Osteoblast (primary cell): Measurements from ENCODE around the gene CLDN34. TPM values are rescaled to one million over a fixed set of nuclear protein-coding genes. Genes with fewer than 3 reads are reported as not detected.

Experiments
- DNase-seq: peaks from one replicate; pipeline ENCODE4 v3.0.0; 2011; ENCODE audit warnings: low spot score, mixed read lengths; ENCODE audit not compliant: insufficient read length; ENCODE audit errors: missing footprints
- H2AFZ ChIP-seq: 2 replicates; pipeline ENCODE4 v1.6.0; 2011; ENCODE audit warnings: mild to moderate bottlenecking, low read length
- H3K27ac ChIP-seq: 2 replicates; pipeline ENCODE4 v1.5.1; 2011; ENCODE audit warnings: mild to moderate bottlenecking, low read depth, low read length, moderate library complexity
- H3K27me3 ChIP-seq: 2 replicates; pipeline ENCODE4 v1.6.0; 2012; ENCODE audit warnings: mild to moderate bottlenecking, control low read depth, inconsistent platforms, low read length, moderate library complexity; ENCODE audit not compliant: insufficient read depth
- H3K36me3 ChIP-seq: 2 replicates; pipeline ENCODE4 v1.5.1; 2011; ENCODE audit warnings: mild to moderate bottlenecking, low read length, control low read depth, moderate library complexity; ENCODE audit not compliant: insufficient read depth
- H3K4me1 ChIP-seq: 2 replicates; pipeline ENCODE4 v1.5.1; 2011; ENCODE audit warnings: mild to moderate bottlenecking, low read length, control low read depth, moderate library complexity; ENCODE audit not compliant: insufficient read depth
- H3K4me2 ChIP-seq: 2 replicates; pipeline ENCODE4 v1.6.0; 2011; ENCODE audit warnings: mild to moderate bottlenecking, low read length; ENCODE audit not compliant: insufficient read depth
- H3K4me3 ChIP-seq: fragments of 200-600 bp; sonication (generic); 3 replicates; pipeline ENCODE4 v1.5.1; 2012; ENCODE audit warnings: mild to moderate bottlenecking, low read length, inconsistent platforms; ENCODE audit not compliant: insufficient read depth
- H3K79me2 ChIP-seq: 2 replicates; pipeline ENCODE4 v1.6.0; 2012; ENCODE audit warnings: mild to moderate bottlenecking, low read length, control low read depth, inconsistent platforms; ENCODE audit not compliant: insufficient read depth
- H3K9me3 ChIP-seq: 2 replicates; pipeline ENCODE4 v1.5.1; 2011; ENCODE audit warnings: low read depth, low read length, control low read depth
- H4K20me1 ChIP-seq: 2 replicates; pipeline ENCODE4 v1.6.0; 2012; ENCODE audit warnings: mild to moderate bottlenecking, low read length, control low read depth; ENCODE audit not compliant: insufficient read depth
- CTCF ChIP-seq: IDR thresholded peaks from 2 replicates; pipeline ENCODE4 v1.5.1; 2011; ENCODE audit warnings: mild to moderate bottlenecking, low read depth, low read length, moderate library complexity; ENCODE audit errors: extremely low read depth
- total RNA-seq: library from RNA; depleted of rRNA; stranded (reverse); fragments of >200 nt; gene quantifications from 2 replicates; pipeline ENCODE4 v1.2.3, GENCODE V29; 2012

Gene CLDN34
- total RNA-seq, 1 donor = under 0.01 TPM

GRCh38 chrX:9983441-9983840, 16.3 kb downstream of the CLDN34 start:
- DNase-seq = no peak
- Histone ChIP-seq H3K4me2 (no peak overlapping the region), H3K27me3 (no peaks in the 10 kb centered on the region), H3K4me3 (no peak overlapping the region), H3K27ac (no peak overlapping the region), H4K20me1 (no peaks in the 10 kb centered on the region), H2AFZ (no peak overlapping the region), H3K4me1 (no peaks in the 10 kb centered on the region), H3K9me3 (no peaks in the 10 kb centered on the region), H3K79me2 (no peaks in the 10 kb centered on the region), H3K36me3 (no peaks in the 10 kb centered on the region)
- TF ChIP-seq CTCF = no peak

GRCh38 chrX:9983846-9984245, 16.7 kb downstream of the CLDN34 start:
- peak; percentile 47 for DNase-seq

GRCh38 chrX:9988762-9989161, 21.6 kb downstream of the CLDN34 start:
- no peak for DNase-seq
- no peaks in the 10 kb centered on the region for H3K4me1 ChIP-seq
- H3K4me2 ChIP-seq = no peak overlapping the region
- no peak overlapping the region for H3K27ac ChIP-seq
- peak; percentile 44 for TF ChIP-seq CTCF
- H2AFZ ChIP-seq = no peak overlapping the region
- H3K36me3 ChIP-seq = no peaks in the 10 kb centered on the region
- no peaks in the 10 kb centered on the region for H4K20me1 ChIP-seq
- no peaks in the 10 kb centered on the region for H3K79me2 ChIP-seq
- H3K9me3 ChIP-seq = no peaks in the 10 kb centered on the region
- H3K4me3 ChIP-seq = no peak overlapping the region
- H3K27me3 ChIP-seq = no peaks in the 10 kb centered on the region

More at GRCh38 chrX:9983846-9984245, 16.7 kb downstream of the CLDN34 start:
- Histone ChIP-seq H3K27me3 (no peaks in the 10 kb centered on the region), H3K9me3 (no peaks in the 10 kb centered on the region), H3K4me2 (no peak overlapping the region), H3K79me2 (no peaks in the 10 kb centered on the region), H4K20me1 (no peaks in the 10 kb centered on the region), H3K36me3 (no peaks in the 10 kb centered on the region), H3K27ac (no peak overlapping the region), H3K4me1 (no peaks in the 10 kb centered on the region), H3K4me3 (no peak overlapping the region), H2AFZ (no peak overlapping the region)
- TF ChIP-seq CTCF = no peak

- Histone ChIP-seq H3K4me2 (no peak overlapping the region), H3K79me2 (no peaks in the 10 kb centered on the region)
These were observed 24.9 kb downstream of the CLDN34 start for GRCh38 chrX:9992061-9992460.

More at GRCh38 chrX:9992061-9992460, 24.9 kb downstream of the CLDN34 start:
- DNase-seq = no peak
- TF ChIP-seq CTCF = no peak
- no peaks in the 10 kb centered on the region for H3K9me3 ChIP-seq
- no peaks in the 10 kb centered on the region for H3K36me3 ChIP-seq
- no peaks in the 10 kb centered on the region for H3K4me1 ChIP-seq
- no peak overlapping the region for H2AFZ ChIP-seq
- H4K20me1 ChIP-seq = no peaks in the 10 kb centered on the region
- H3K27ac ChIP-seq = no peak overlapping the region
- no peak overlapping the region for H3K4me3 ChIP-seq
- no peaks in the 10 kb centered on the region for H3K27me3 ChIP-seq
